WTC11 (cell line): ENCODE results near the gene SPATA6. TPM values are rescaled to one million over a fixed set of nuclear protein-coding genes. Genes with fewer than 3 reads are reported as not detected.
A peak's percentile ranks its signal among the peaks of the same experiment; 100 is the strongest.

Experiments used
- ATAC-seq: fragments of 200-7000 bp; cut with Tn5 transposase; 2 replicates; pipeline ENCODE4 v1.10.0; 2021; ENCODE audit warnings: mild to moderate bottlenecking, moderate library complexity
- CTCF ChIA-PET: fragments of 300-600 bp; sonication (Branson Sonifier 250); formaldehyde crosslinking; loops from one replicate; lab custom pipeline; 2021; ENCODE audit warnings: antibody characterized with exemption; lab: Charles Lee
- POLR2A ChIA-PET: fragments of 350-600 bp; sonication (Branson Sonifier 250); formaldehyde crosslinking; loops from one replicate; lab custom pipeline; 2021; ENCODE audit warnings: antibody characterized with exemption; lab: Charles Lee
- DNase-seq: peaks from one replicate; pipeline ENCODE4 v3.0.0; 2021; ENCODE audit warnings: low spot score
- H3K27ac Mint-ChIP-seq: 2 replicates; pipeline ENCODE4 v1.8.0; 2021; ENCODE audit warnings: mixed read lengths
- H3K27me3 Mint-ChIP-seq: 2 replicates; pipeline ENCODE4 v1.8.0; 2021; ENCODE audit warnings: low read depth, mild to moderate bottlenecking, moderate library complexity, mixed read lengths
- H3K36me3 Mint-ChIP-seq: 2 replicates; pipeline ENCODE4 v1.8.0; 2021; ENCODE audit warnings: mixed read lengths
- H3K4me1 Mint-ChIP-seq: 2 replicates; pipeline ENCODE4 v1.8.0; 2022; ENCODE audit warnings: mixed read lengths
- H3K4me3 Mint-ChIP-seq: 2 replicates; pipeline ENCODE4 v1.8.0; 2021; ENCODE audit warnings: mild to moderate bottlenecking, moderate library complexity, mixed read lengths
- H3K9me3 Mint-ChIP-seq: 2 replicates; pipeline ENCODE4 v1.8.0; 2021; ENCODE audit warnings: mixed read lengths
- CTCF ChIP-seq: fragments of 200-600 bp; IDR thresholded peaks from 2 replicates; pipeline ENCODE4 v1.8.0; 2022; ENCODE audit warnings: antibody characterized with exemption
- E2F1 ChIP-seq: sonication (generic); formaldehyde crosslinking; IDR thresholded peaks from 2 replicates; pipeline ENCODE4 v1.8.0; 2022; ENCODE audit warnings: mild to moderate bottlenecking, missing genetic modification reagents
- FOXJ3 ChIP-seq: sonication (generic); formaldehyde crosslinking; IDR thresholded peaks from 2 replicates; pipeline ENCODE4 v1.9.0; 2021; ENCODE audit warnings: missing genetic modification reagents, mild to moderate bottlenecking, borderline replicate concordance
- GABPB1 ChIP-seq: sonication (generic); formaldehyde crosslinking; IDR thresholded peaks from 2 replicates; pipeline ENCODE4 v1.8.1; 2023; ENCODE audit warnings: mild to moderate bottlenecking, missing genetic modification reagents
- MXD4 ChIP-seq: fragments of 250-450 bp; sonication (Bioruptor Pico); IDR thresholded peaks from 2 replicates; pipeline ENCODE4 v1.8.0; 2021; ENCODE audit warnings: mild to moderate bottlenecking, moderate library complexity, borderline replicate concordance
- NFATC4 ChIP-seq: fragments of 250-450 bp; sonication (Bioruptor Pico); IDR thresholded peaks from 2 replicates; pipeline ENCODE4 v1.9.0; 2021; ENCODE audit warnings: mild to moderate bottlenecking
- NR2C2 ChIP-seq: sonication (generic); formaldehyde crosslinking; IDR thresholded peaks from 2 replicates; pipeline ENCODE4 v1.8.0; 2022; ENCODE audit warnings: mild to moderate bottlenecking, missing genetic modification reagents
- PRRX2 ChIP-seq: fragments of 250-450 bp; sonication (Bioruptor Pico); IDR thresholded peaks from 2 replicates; pipeline ENCODE4 v1.8.0; 2021; ENCODE audit warnings: mild to moderate bottlenecking
- ZNF138 ChIP-seq: sonication (generic); formaldehyde crosslinking; conservative IDR thresholded peaks from 2 replicates; pipeline ENCODE4 v1.8.1; 2022; ENCODE audit warnings: mild to moderate bottlenecking, moderate library complexity, missing genetic modification reagents
- ZNF232 ChIP-seq: sonication (generic); formaldehyde crosslinking; IDR thresholded peaks from 2 replicates; pipeline ENCODE4 v1.8.0; 2022; ENCODE audit warnings: mild to moderate bottlenecking, missing genetic modification reagents
- ZNF425 ChIP-seq: fragments of 250-450 bp; sonication (Bioruptor Pico); conservative IDR thresholded peaks from 2 replicates; pipeline ENCODE4 v1.9.0; 2021; ENCODE audit warnings: mild to moderate bottlenecking
- ZNF671 ChIP-seq: fragments of 250-450 bp; sonication (Bioruptor Pico); IDR thresholded peaks from 2 replicates; pipeline ENCODE4 v1.8.0; 2021; ENCODE audit warnings: mild to moderate bottlenecking
- total RNA-seq: library from RNA; stranded (reverse); gene quantifications from 3 replicates; pipeline ENCODE4 v1.2.3, GENCODE V29; 2021
- TF ChIP-seq, protein P1 (sequence below): sonication (generic); formaldehyde crosslinking; IDR thresholded peaks from 2 replicates; pipeline ENCODE4 v1.8.0; 2022; ENCODE audit warnings: missing genetic modification reagents
- TF ChIP-seq, protein P2 (sequence below): fragments of 250-450 bp; sonication (Bioruptor Pico); IDR thresholded peaks from 2 replicates; pipeline ENCODE4 v1.9.0; 2021; ENCODE audit warnings: mild to moderate bottlenecking

The SPATA6 gene
- total RNA-seq, 1 experiment from 2014 or later = 17.7 TPM

DNA sequence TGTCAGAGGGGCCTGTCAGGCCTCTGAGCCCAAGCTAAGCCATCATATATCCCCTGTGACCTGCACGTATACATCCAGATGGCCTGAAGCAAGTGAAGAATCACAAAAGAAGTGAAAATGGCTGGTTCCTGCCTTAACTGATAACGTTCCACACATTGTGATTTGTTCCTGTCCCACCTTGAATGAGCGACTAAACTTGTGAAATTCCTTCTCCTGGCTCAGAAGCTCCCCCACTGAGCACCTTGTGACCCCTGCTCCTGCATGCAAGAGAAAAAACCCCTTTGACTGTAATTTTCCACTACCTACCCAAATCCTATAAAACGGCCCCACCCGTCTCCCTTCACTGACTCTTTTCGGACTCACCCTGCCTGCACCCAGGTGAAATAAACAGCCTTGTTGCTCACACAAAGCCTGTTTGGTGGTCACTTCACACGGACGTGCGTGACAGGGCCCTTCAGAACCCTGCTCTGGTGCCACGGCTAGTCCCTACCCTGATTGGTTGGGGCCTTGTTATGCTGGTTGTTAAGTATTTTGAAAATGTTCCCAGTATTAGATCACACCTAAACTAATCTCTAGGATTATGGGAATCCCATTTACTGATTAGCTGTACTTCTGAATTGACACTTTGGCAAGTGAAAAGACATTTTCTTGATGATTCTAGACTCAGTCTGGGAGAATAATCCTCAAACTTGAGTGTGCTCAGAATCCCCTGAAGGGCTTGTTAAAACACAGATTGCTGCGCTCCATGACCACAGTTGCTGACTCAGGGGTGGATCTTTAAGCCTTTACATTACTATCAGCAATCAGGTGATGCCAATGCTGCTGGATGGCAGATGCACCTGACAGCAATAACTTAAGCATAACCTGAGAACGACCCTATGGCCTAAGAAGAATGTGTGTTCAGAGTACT is 28.8 kb upstream of the SPATA6 start:
- POLR2A ChIA-PET = interaction anchor here (0.9 to 1.0 kb wide), 2 partner anchors 29 kb away, joined by 3 read pairs; partner anchors contain the start of gene SPATA6
- peaks cover 7% of the 10 kb centered on the region for H3K9me3 Mint-ChIP-seq
- no peak overlapping the region for H3K4me3 Mint-ChIP-seq
- no peaks in the 10 kb centered on the region; the same call in 1 of the 2 replicates for H3K27me3 Mint-ChIP-seq
- H3K27ac Mint-ChIP-seq = peak overlapping the region; percentile 72
- CTCF ChIA-PET = interaction anchor here (0.7 to 4.4 kb wide), 5 partner anchors 29 to 179 kb away, joined by 3 to 74 read pairs (median 3); partner anchors contain the start of gene SPATA6
- peaks cover 43% of the 10 kb centered on the region for H3K4me1 Mint-ChIP-seq
- DNase-seq (no peak), ATAC-seq (no peak)
- H3K36me3 Mint-ChIP-seq = no peaks in the 10 kb centered on the region
- TF ChIP-seq PRRX2 (CRISPR knock-in tag) = no peak
- TF ChIP-seq E2F1 = no peak
- TF ChIP-seq FOXJ3 = no peak
- no peak for TF ChIP-seq MXD4 (CRISPR knock-in tag)
- no peak for TF ChIP-seq ZNF425
- no peak for TF ChIP-seq NFATC4 (CRISPR knock-in tag)
- no peak for TF ChIP-seq NR2C2 (CRISPR knock-in tag)
- TF ChIP-seq GABPB1 (CRISPR knock-in tag) = no peak
- TF ChIP-seq ZNF232 (CRISPR knock-in tag) = no peak
- TF ChIP-seq CTCF = no peak
- TF ChIP-seq ZNF671 (CRISPR knock-in tag) = no peak
- TF ChIP-seq, protein P1, sequence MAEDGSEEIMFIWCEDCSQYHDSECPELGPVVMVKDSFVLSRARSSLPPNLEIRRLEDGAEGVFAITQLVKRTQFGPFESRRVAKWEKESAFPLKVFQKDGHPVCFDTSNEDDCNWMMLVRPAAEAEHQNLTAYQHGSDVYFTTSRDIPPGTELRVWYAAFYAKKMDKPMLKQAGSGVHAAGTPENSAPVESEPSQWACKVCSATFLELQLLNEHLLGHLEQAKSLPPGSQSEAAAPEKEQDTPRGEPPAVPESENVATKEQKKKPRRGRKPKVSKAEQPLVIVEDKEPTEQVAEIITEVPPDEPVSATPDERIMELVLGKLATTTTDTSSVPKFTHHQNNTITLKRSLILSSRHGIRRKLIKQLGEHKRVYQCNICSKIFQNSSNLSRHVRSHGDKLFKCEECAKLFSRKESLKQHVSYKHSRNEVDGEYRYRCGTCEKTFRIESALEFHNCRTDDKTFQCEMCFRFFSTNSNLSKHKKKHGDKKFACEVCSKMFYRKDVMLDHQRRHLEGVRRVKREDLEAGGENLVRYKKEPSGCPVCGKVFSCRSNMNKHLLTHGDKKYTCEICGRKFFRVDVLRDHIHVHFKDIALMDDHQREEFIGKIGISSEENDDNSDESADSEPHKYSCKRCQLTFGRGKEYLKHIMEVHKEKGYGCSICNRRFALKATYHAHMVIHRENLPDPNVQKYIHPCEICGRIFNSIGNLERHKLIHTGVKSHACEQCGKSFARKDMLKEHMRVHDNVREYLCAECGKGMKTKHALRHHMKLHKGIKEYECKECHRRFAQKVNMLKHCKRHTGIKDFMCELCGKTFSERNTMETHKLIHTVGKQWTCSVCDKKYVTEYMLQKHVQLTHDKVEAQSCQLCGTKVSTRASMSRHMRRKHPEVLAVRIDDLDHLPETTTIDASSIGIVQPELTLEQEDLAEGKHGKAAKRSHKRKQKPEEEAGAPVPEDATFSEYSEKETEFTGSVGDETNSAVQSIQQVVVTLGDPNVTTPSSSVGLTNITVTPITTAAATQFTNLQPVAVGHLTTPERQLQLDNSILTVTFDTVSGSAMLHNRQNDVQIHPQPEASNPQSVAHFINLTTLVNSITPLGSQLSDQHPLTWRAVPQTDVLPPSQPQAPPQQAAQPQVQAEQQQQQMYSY (CRISPR knock-in tag) = no peak
- TF ChIP-seq, protein P2, sequence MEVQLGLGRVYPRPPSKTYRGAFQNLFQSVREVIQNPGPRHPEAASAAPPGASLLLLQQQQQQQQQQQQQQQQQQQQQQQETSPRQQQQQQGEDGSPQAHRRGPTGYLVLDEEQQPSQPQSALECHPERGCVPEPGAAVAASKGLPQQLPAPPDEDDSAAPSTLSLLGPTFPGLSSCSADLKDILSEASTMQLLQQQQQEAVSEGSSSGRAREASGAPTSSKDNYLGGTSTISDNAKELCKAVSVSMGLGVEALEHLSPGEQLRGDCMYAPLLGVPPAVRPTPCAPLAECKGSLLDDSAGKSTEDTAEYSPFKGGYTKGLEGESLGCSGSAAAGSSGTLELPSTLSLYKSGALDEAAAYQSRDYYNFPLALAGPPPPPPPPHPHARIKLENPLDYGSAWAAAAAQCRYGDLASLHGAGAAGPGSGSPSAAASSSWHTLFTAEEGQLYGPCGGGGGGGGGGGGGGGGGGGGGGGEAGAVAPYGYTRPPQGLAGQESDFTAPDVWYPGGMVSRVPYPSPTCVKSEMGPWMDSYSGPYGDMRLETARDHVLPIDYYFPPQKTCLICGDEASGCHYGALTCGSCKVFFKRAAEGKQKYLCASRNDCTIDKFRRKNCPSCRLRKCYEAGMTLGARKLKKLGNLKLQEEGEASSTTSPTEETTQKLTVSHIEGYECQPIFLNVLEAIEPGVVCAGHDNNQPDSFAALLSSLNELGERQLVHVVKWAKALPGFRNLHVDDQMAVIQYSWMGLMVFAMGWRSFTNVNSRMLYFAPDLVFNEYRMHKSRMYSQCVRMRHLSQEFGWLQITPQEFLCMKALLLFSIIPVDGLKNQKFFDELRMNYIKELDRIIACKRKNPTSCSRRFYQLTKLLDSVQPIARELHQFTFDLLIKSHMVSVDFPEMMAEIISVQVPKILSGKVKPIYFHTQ (CRISPR knock-in tag) = no peak
- no peak for TF ChIP-seq ZNF138 (CRISPR knock-in tag)
